GM21717 (cell line): ENCODE results near the gene RALA.
"Not testable (repeated sequence)": the region's sequence is repeated elsewhere in the genome, so short reads cannot be mapped to it uniquely, and the experiment has no call there.

Experiments used
- ATAC-seq: cut with Tn5 transposase; IDR thresholded peaks from one replicate; pipeline ENCODE4 v1.9.1; 2021; ENCODE audit warnings: mild to moderate bottlenecking, moderate library complexity; ENCODE audit not compliant: unreplicated experiment

Gene RALA

GRCh38 chr7:39679874-39680273 lies 56.5 kb downstream of the RALA start:
- not testable (repeated sequence) for ATAC-seq

- ATAC-seq: no peak
Measured at GRCh38 chr7:39681887-39682441, 58.6 kb downstream of the RALA start.

GRCh38 chr7:39683216-39683845 lies 60.0 kb downstream of the RALA start:
- no peak for ATAC-seq

- peak; percentile 87 for ATAC-seq
Measured at GRCh38 chr7:39686261-39686924, 63.0 kb downstream of the RALA start.

- no peak for ATAC-seq
Measured at GRCh38 chr7:39688611-39689480, 65.5 kb downstream of the RALA start.

- no peak for ATAC-seq
Measured at GRCh38 chr7:39691821-39692220, 68.4 kb downstream of the RALA start.

GRCh38 chr7:39693086-39693485 lies 69.7 kb downstream of the RALA start:
- ATAC-seq: not testable (repeated sequence)

- ATAC-seq: no peak
Measured at GRCh38 chr7:39693812-39694211, 70.4 kb downstream of the RALA start.

- ATAC-seq: no peak
Measured at GRCh38 chr7:39695852-39696586, 72.6 kb downstream of the RALA start.

GRCh38 chr7:39696631-39697030 lies 73.3 kb downstream of the RALA start:
- no peak for ATAC-seq

- no peak for ATAC-seq
Measured at GRCh38 chr7:39697483-39697882, 74.1 kb downstream of the RALA start.

GRCh38 chr7:39700165-39700564 lies 76.8 kb downstream of the RALA start:
- no peak for ATAC-seq

- ATAC-seq: no peak
Measured at GRCh38 chr7:39700932-39701331, 77.6 kb downstream of the RALA start.

- ATAC-seq: no peak
Measured at GRCh38 chr7:39702133-39702532, 78.8 kb downstream of the RALA start.

GRCh38 chr7:39703144-39703543 lies 79.8 kb downstream of the RALA start:
- no peak for ATAC-seq

GRCh38 chr7:39709029-39709428 lies 85.7 kb downstream of the RALA start:
- no peak for ATAC-seq

GRCh38 chr7:39709768-39710311 lies 86.5 kb downstream of the RALA start:
- peak; percentile 70 for ATAC-seq

GRCh38 chr7:39712751-39713150 lies 89.4 kb downstream of the RALA start:
- ATAC-seq: no peak

GRCh38 chr7:39714447-39715091 lies 91.2 kb downstream of the RALA start:
- ATAC-seq: no peak

GRCh38 chr7:39720586-39720985 lies 97.2 kb downstream of the RALA start:
- no peak for ATAC-seq
